Measurements from ENCODE around the gene MYO5B. TPM values are rescaled to one million over a fixed set of nuclear protein-coding genes. Genes with fewer than 3 reads are reported as not detected.

Gene MYO5B
- total and polyA plus RNA-seq, 9 of the 15 experiments (the other 6 are each of a cell fraction or from before 2014, with no cell fraction given), result 0.07 to 0.42 (median 0.28) TPM

DNA sequence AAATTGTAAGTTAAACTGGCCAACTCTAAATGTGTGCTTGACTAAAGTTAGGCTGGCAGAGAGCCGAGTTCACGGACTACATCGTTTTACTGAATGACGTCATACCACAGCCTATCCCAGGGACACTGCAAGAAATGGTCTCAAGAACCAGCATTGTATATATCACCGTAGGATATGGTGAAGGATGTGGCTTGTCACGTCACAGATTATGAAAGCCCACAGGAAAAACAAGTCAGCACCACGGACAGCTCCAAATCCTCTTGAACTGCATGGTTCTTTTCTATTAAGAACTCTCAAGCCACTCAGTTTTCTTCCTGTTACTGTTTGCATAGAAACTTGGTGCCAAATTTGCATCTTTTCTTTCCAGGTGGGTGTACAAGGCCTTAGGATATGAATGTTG, 296.5 kb downstream of the MYO5B start (continued):
- TF ChIP-seq, protein P1, sequence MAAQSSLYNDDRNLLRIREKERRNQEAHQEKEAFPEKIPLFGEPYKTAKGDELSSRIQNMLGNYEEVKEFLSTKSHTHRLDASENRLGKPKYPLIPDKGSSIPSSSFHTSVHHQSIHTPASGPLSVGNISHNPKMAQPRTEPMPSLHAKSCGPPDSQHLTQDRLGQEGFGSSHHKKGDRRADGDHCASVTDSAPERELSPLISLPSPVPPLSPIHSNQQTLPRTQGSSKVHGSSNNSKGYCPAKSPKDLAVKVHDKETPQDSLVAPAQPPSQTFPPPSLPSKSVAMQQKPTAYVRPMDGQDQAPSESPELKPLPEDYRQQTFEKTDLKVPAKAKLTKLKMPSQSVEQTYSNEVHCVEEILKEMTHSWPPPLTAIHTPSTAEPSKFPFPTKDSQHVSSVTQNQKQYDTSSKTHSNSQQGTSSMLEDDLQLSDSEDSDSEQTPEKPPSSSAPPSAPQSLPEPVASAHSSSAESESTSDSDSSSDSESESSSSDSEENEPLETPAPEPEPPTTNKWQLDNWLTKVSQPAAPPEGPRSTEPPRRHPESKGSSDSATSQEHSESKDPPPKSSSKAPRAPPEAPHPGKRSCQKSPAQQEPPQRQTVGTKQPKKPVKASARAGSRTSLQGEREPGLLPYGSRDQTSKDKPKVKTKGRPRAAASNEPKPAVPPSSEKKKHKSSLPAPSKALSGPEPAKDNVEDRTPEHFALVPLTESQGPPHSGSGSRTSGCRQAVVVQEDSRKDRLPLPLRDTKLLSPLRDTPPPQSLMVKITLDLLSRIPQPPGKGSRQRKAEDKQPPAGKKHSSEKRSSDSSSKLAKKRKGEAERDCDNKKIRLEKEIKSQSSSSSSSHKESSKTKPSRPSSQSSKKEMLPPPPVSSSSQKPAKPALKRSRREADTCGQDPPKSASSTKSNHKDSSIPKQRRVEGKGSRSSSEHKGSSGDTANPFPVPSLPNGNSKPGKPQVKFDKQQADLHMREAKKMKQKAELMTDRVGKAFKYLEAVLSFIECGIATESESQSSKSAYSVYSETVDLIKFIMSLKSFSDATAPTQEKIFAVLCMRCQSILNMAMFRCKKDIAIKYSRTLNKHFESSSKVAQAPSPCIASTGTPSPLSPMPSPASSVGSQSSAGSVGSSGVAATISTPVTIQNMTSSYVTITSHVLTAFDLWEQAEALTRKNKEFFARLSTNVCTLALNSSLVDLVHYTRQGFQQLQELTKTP (IDR thresholded peaks at IDR 0.05; ENCODE audit: low read depth in 1 of 2, partially characterized antibody in 2 of 2), result peak in 1 of 2 experiments; percentile 81
- TF ChIP-seq POLR3G (IDR thresholded peaks at IDR 0.05; ENCODE audit: extremely low read depth, insufficient read length, insufficient replicate concordance) (no peak), NFE2 (IDR thresholded peaks at IDR 0.05; ENCODE audit: low read depth) (no peak), RCOR1 (IDR thresholded peaks at IDR 0.05; ENCODE audit: borderline replicate concordance in 1 of 2, low read depth in 2 of 2, low read length in 2 of 2) (peak in 1 of 2 experiments; percentile 29; a peak in 1 of 4 replicates), ZNF57 (CRISPR knock-in tag; IDR thresholded peaks at IDR 0.05) (no peak), ATF1 (CRISPR knock-in tag; IDR thresholded peaks at IDR 0.05) (no peak), ATF1 (tag; IDR thresholded peaks at IDR 0.05) (peak; percentile 72)
